Stimulated activated CD4-positive, alpha-beta T cell treated with anti-CD3 and anti-CD28 coated beads, Interleukin-1b, Interleukin-23, amount 100 ng/mL, for 24 hours (primary cell): Measurements from ENCODE around the gene LRPAP1.
"Not testable (repeated sequence)": the region's sequence is repeated elsewhere in the genome, so short reads cannot be mapped to it uniquely, and the experiment has no call there.

ENCODE experiments used
- DNase-seq, 4 experiments: peaks; one replicate each; pipeline ENCODE4 v3.0.0-alpha.2; 2020; ENCODE audit warnings: low read depth in 4 of 4, low spot score in 1 of 4

The LRPAP1 gene

DNA sequence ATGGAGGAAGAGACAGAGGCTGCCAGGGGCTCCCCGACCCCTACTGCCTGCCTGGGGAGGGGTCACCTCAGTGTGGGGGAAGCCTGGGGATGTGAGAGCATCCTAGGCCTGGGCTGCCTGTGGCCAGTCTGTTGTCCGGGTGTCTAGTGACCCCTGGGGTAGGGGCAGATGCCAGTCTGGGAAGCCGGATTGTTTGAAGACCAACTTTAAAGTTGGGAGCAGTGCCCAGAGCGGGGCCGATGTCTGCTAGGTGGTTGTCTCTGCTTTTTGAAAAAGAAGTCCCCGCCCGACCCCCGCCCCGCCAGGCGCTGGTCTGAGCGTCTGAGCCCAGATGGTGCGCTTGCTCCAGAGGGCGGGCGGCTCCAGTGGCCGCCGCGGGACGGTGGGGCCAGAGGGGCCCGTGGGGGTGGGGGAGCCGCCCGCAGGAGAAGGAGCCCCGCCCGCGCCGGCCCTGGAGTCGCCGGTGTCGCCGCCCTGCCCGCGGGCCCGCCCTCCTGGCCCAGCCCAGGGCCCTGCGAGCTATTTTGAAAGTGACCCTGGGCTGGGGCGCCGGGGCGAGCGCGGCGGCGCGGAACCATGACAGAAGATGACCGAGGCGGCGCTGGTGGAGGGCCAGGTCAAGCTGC, 69.3 kb downstream of the LRPAP1 start, which contains the start of gene DOK7:
TSS of gene DOK7 (plus strand) at position 517 of the 626 bp plus-strand sequence. CDS start at position 587, 70 bp downstream.
- no peak for DNase-seq

DNA sequence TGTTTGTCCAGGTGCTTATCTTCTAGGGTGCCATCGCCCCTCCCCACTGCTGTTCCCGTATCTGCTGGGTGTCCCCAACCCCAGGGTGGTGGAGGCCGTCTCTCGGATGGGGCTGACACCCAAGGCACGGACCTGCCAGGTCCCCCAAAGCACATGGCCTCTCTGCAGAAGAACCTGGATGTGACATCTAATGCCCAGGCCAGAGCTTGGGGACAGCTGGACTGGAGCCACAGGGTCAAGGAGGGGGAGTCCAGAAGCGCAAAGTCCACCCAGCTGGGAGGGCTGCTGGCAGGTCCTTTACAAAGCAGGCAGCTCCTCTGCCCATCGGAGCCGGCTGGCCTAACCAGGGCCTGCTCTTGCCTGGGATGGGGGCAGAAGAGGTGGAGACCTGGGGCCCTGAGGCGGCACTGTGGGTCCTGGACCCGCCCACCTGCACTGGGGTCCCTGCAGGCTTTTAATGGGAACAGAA, 69.9 kb downstream of the LRPAP1 start:
- DNase-seq, result no peak

DNA sequence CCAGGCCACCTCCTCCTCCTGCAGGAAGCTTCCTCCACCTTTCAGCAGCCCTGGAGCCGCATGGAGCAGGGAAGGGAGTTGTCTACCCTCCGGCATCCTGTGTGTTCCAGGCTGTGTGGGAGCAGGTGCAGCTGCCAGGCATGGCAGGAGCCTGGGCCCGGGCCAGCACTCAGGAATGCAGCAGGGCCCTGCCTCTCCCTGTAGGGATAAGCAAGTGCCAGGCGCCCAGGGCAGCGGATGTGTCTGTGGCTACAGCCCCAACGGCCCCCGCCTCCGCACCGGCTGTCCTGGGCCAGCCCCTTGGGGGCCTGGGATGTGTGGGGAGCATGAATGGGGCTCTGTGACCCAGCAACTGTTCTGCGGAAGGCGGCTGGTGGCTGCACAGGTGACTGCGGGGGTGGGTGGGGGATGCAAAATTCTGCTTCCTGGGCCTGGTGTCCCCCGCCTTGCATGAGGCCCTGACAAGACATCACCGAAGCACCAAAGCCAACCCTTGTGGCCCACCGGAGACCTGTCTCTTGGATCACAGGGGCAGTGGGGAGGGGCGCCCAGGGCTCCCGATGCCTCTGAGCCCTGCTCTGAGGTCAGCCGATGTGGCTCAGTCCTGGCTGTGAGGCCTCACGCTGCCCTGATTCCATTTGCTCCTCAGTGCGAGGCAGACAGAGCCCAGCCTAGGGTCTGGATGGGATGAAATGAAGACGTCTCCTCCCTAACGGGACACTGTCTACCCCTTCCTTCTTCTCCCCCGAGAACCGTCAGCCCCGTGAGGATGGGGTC, 70.5 kb downstream of the LRPAP1 start:
- DNase-seq, result no peak

DNA sequence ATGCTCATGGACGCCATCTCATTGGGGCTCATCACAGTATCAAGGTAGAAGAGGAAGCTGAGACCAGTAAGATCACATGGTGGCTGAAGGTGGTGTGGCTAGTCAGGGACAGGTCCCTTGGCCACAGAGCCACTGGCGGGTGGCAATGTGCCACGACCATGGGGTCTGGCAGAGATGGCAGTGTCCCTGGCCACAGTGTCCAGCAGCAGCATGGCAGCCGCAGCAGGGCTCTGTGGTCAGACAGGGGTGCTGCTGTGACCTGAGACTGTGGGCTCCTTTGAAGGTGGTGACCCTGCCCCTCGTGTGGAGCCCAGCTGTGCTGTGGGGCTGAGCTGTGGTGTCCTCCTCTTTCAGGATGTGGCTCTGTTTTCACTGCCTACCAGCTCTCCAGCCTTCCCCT, 71.3 kb downstream of the LRPAP1 start:
- no peak for DNase-seq

DNA sequence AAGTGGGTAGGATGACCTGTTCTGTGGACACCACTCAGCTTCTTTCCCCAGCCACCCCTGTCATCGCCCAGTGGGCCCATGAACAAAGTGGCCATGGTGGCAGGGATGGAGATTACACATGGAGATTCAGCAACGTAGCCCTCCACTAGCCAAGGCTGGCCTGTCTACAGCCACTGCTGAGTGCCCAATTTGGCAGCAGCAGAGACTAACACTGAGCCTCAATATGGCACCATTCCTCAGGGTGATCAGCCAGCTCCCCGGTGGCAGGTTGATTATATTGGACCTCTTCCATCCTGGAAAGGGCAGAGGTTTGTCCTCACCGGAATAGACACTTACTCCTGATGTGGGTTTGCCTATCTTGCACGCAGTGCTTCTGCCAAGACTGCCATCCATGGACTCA, 73.1 kb downstream of the LRPAP1 start:
- DNase-seq, result not testable (repeated sequence)

DNA sequence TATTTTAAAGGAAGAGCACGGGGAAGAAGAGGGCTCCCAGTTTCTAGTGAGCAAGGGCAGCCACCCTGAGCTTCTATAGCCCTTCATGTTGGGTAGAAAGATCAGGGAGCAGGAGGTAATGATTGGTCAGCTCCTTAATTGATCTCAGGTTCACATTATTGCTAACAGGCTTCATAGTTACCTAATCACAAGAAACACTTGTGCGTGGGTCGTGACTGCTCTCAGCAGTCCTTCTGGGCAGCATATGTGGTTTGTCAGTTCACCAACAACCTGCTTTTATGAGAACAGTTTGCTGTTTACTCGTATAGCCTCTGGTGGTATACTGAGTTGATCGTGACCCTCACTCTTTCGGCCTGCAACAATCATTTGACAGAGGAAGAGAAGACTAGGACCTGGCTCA, 73.9 kb downstream of the LRPAP1 start:
- DNase-seq, result no peak

DNA sequence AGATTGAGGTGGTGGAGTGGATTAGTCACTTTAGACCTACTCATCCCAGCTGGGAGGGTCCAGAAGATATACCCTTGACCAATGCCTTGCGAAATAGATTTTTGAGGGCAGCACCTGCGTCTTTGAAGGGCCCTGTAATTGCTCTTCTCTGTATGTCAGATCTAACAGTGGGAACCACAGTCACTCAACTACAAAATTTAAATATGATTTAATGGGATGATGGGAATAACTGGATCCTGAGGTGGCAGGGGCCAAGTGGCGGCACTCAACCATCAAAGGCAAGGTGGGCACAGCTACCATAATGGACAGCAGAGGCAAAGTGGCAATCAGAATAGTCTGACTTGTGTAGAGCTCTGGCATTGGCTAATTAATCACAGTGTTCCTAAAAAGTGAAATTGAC, 76.6 kb downstream of the LRPAP1 start:
- not testable (repeated sequence) for DNase-seq
